ENCODE measurements around the gene CDH7.

The CDH7 gene, protein sequence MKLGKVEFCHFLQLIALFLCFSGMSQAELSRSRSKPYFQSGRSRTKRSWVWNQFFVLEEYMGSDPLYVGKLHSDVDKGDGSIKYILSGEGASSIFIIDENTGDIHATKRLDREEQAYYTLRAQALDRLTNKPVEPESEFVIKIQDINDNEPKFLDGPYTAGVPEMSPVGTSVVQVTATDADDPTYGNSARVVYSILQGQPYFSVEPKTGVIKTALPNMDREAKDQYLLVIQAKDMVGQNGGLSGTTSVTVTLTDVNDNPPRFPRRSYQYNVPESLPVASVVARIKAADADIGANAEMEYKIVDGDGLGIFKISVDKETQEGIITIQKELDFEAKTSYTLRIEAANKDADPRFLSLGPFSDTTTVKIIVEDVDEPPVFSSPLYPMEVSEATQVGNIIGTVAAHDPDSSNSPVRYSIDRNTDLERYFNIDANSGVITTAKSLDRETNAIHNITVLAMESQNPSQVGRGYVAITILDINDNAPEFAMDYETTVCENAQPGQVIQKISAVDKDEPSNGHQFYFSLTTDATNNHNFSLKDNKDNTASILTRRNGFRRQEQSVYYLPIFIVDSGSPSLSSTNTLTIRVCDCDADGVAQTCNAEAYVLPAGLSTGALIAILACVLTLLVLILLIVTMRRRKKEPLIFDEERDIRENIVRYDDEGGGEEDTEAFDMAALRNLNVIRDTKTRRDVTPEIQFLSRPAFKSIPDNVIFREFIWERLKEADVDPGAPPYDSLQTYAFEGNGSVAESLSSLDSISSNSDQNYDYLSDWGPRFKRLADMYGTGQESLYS

GRCh38 chr18:65750389-65751154 lies at the start of gene CDH7:
TSS of gene CDH7 (plus strand) at chr18:65751012. CDS start at chr18:65762843, 11,831 bp downstream.
- DNase-seq (ENCODE audit: low read depth in 3 of 3) = no peak

DNA sequence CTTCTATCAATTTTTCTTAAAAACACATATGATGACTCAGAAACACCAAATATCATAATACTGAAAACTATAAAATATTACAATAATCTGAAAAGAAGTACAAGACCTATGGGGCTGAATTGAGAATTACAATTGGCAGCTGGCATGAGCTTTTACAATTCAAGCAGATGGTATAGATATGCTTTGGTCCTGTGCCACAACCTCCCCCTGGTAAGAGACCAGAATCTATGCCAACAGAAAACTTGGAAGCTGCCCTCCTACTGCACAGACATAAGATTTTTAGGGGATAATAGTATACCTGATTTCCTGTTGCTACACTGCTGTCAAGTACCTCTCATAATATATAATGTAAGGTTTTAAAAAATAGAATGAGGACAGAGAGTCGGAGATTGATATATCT lies 46.8 kb upstream of the CDH7 start:
- no peak for DNase-seq (ENCODE audit: low read depth in 3 of 3)

DNA sequence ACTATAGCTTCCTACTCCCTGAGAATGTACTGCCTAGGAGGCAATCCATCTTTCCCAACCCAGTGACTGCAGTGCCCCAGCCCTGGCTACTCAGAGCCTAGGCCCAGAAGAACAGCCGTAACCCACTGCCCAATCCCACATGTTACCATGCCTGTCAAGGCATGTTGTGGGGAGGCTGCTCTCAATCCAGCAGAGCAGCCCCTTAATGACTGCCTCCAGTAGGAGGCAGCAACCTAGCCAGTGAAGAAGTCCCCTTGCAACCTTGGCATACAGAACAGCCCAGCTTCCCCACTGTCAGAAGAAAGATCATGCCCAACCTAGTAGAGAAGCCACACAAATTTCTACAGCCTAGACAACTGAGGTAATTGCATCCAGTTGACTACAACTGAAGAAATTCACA lies 44.2 kb upstream of the CDH7 start:
- DNase-seq (ENCODE audit: low read depth in 3 of 3) = no peak

- no peak for DNase-seq (ENCODE audit: low read depth in 3 of 3)
These were observed 39.3 kb upstream of the CDH7 start for GRCh38 chr18:65711493-65711892.

GRCh38 chr18:65721619-65722018 lies 29.2 kb upstream of the CDH7 start:
- no peak for DNase-seq (ENCODE audit: low read depth in 3 of 3)

DNA sequence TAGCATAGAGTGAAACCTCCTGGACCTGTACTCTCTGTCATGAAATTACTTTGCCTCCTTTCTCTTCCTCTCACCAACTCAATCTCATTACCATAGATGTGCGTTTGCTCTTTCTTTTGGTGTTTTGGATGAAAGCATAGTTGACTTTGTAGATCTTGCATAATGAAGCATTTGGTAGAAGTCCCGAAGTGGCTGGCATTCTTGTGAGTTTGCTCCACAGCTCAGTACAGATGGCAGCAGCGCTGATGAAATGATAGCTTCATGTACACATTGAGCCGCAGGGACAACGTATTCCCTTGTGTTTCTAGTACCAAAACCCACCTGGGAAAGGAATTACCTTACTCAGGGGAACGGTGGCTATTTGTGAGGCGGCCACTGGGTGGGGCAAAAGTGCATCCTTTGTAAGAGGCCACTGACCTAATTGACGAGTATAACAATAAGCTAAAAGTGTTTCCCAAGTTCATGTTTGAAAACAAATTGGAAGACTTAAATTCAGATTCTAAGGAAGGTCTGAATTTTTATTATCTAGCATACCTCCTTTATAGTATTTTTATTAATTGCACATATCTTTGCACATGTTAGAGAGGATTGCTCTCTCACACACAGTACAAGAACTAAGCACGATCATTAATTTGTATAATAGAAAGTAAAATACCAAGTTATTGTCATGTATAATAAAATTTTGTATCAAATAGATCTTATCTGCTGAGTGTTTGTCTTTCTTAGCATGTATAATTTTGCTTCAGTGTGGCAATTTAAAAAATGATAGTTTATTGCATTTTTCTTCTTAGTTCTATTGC lies 25.4 kb upstream of the CDH7 start:
- DNase-seq (ENCODE audit: low read depth in 3 of 3) = no peak

DNA sequence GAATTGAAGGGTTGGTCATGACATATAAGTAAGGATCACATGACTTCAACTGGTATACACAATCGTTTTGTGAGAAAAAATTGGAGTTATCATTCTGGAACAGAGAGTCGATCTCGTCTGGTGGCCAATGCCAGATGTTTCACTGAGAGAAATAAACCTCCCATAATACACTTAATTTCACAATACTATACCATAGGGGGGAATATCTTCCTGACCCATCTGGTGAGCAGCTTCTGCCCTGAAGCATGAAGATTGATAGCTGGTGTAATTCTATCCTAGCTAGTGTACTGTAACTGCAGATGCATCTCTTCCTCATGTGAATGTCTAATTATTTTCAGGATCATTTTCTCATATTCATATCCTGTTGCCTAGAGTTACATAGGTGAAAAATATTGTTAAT lies 15.7 kb upstream of the CDH7 start:
- DNase-seq (ENCODE audit: low read depth in 3 of 3) = no peak

- no peak for DNase-seq (ENCODE audit: low read depth in 3 of 3)
These were observed 13.3 kb upstream of the CDH7 start for GRCh38 chr18:65737471-65737955.

DNA sequence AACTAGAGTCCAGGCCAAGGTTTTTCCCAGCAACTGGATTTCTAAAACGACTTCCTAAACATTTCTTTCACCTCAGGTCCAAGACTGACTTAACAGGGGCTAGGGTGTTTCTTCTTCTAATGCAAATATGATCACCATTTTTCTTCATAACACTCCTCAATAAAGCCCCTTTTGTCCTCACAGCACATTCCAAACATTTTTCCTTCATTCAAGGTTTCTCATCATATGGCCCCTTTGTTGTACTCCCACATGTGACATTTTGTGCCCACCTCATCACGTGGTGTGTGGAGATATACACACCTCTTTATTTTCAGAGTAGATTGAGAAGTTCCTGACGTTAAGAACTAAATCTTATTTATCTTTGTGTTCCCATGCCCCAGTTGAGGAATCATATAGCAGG lies 3.9 kb upstream of the CDH7 start:
- no peak for DNase-seq (ENCODE audit: low read depth in 3 of 3)

GRCh38 chr18:65748321-65748720 lies 2.5 kb upstream of the CDH7 start:
- no peak for DNase-seq (ENCODE audit: low read depth in 3 of 3)

DNA sequence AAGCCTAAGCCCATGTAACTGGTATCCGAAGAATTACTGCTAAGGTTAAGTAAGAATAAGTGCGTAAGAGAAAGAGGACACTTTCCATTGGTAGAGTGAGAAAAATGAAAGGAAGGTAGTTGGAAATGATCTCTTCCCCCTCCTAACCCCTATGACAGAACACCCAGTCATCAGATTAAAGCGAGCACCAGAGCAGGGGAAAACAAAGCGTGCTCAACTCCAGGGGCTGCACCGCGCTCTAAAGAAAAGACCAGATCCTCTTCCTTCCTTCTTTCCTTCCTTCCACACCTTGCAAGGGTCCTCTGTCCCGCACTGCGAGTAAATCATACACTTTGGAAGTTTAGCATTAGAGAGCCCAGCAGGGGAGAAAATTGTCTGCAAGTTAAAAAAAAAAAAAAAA lies 971 bp upstream of the CDH7 start:
- DNase-seq (ENCODE audit: low read depth in 3 of 3) = no peak

GRCh38 chr18:65751155-65752085 lies 608 bp downstream of the CDH7 start:
- no peak for DNase-seq (ENCODE audit: low read depth in 3 of 3)

DNA sequence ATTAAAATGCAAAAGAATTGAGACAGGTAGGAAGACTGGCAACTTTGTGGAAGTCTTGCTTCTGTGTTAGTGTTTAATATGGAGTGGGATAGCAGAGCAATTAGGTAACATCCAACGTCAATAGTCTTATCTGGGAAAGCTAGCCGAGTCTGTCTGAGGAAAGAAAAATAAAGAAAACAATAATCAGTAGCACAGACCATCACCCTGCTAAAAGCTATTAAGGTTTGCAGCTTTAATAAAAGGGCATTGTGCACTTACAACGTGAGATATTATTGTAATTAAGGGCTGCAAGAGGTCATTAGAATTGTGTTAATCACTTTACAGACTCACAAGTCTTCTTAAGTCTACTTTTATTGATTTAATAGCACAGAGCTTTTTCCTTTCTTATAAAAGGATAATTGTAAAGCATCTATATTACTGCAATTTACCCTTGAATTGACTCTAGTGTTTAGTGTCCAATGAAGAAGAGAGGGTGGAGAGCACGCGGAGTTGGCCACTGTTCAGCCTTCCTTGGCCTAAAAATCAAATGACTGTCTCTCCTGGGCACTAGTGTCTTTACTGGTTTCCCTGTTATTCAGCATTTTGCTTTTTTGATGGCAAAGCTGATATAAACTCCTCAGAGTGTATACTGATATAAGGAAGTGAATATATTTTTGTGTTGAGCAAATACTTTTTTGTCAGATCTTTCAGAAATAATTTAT lies 2.0 kb downstream of the CDH7 start:
- DNase-seq (ENCODE audit: low read depth in 3 of 3) = no peak

GRCh38 chr18:65753520-65753919 lies 2.7 kb downstream of the CDH7 start:
- no peak for DNase-seq (ENCODE audit: low read depth in 3 of 3)

DNA sequence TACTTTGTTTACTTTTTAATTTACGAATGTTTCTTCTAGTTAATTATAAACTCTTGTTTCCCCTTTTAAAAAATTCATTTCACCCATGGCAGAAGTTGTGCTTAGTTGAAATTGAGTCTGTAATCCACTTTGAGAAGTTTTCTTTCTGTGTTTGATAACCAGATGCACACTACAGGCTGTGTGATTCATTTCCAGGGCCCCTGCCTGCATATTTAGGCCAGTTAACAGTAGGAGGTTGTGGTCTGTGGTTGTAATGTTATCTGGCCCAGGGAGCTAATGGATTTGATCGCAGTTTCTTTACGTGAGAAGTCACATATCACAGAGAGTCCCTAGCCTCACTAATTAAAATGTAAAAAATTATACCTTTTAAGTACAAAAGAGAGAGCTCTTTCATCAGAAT lies 3.3 kb downstream of the CDH7 start:
- DNase-seq (ENCODE audit: low read depth in 3 of 3) = no peak

GRCh38 chr18:65755616-65756015 lies 4.8 kb downstream of the CDH7 start:
- no peak for DNase-seq (ENCODE audit: low read depth in 3 of 3)

DNA sequence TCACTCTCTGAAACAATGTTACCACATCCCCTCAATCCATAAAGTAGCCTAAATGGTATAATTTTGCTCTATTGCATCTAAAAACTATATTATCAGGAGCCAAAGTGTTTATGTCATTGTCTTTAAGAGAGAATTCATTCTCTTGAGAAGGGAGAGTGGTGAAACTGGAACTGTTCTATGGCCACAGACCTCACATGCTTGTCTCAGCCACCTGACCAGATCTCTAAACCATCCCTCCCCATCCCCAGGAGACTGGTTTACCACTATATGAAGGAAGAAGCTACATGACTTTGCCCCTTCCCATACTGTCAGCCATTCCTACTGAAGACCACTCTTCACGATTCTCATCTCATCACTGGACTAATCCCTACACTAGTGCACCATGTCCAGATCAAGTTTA lies 9.6 kb downstream of the CDH7 start:
- no peak for DNase-seq (ENCODE audit: low read depth in 3 of 3)

- DNase-seq (ENCODE audit: low read depth in 3 of 3) = no peak
These were observed 11.0 kb downstream of the CDH7 start for GRCh38 chr18:65761636-65762295.

DNA sequence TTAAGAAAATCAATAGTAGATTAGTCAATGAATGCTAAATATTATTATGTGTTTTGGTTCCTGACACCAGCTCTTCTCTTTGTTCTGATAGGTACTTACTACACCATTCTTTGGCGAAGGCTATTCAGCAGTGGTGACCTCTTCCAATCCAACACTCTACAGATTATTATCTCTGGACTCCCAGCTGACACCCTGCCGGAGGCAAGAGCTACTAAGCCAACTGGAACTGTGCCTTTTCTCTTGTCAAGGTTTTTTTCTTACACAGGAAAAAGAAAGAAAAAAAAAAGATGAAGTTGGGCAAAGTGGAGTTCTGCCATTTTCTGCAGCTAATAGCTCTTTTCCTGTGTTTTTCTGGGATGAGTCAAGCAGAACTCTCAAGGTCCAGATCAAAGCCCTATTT lies 11.7 kb downstream of the CDH7 start:
- DNase-seq (ENCODE audit: low read depth in 3 of 3) = no peak

All from stimulated activated CD4-positive, alpha-beta T cell treated with anti-CD3 and anti-CD28 coated beads, TNF-alpha, amount 100 ng/mL, for 48 hours (primary cell).